Transverse colon (tissue), 4 donors: ENCODE measurements around the gene RBFOX2.

Source experiments
- CTCF ChIP-seq, 5 experiments: fragments of 200-600 bp in 3 of 5; fragments of 450-650 bp in 2 of 5; sonication (generic) in 3 of 5; IDR thresholded peaks; 1 replicate in 2 of 5; 2 replicates in 3 of 5; pipeline ENCODE4 v1.5.1; 2016 to 2017; ENCODE audit warnings: antibody characterized with exemption in 5 of 5, inconsistent platforms in 3 of 5, mild to moderate bottlenecking in 2 of 5, moderate library complexity in 1 of 5
- EP300 ChIP-seq: sonication (generic); formaldehyde crosslinking; IDR thresholded peaks from one replicate; pipeline ENCODE4 v1.6.1; 2017; ENCODE audit warnings: antibody characterized with exemption, low read depth
- POLR2A ChIP-seq: fragments of 450-650 bp; IDR thresholded peaks from one replicate; pipeline ENCODE4 v1.6.1; 2016; ENCODE audit warnings: antibody characterized with exemption, mild to moderate bottlenecking, moderate library complexity
- POLR2AphosphoS5 ChIP-seq, 3 donors: sonication (generic); formaldehyde crosslinking; IDR thresholded peaks; one replicate each; pipeline ENCODE4 v1.6.1; 2016; ENCODE audit warnings: antibody characterized with exemption in 3 of 3

- TF ChIP-seq POLR2A (no peak), EP300 (no peak), CTCF (IDR thresholded peaks at IDR 0.05) (no peak), POLR2AphosphoS5 (IDR thresholded peaks at IDR 0.05) (no peak)
These were observed 282.4 kb downstream of the RBFOX2 start for GRCh38 chr22:35746248-35746647.
